Breast epithelium (tissue), 4 donors: ENCODE results near the gene SLC12A7. TPM values are rescaled to one million over a fixed set of nuclear protein-coding genes. Genes with fewer than 3 reads are reported as not detected.
A peak's percentile ranks its signal among the peaks of the same experiment; 100 is the strongest.

Experiments
- DNase-seq, 2 donors: peaks; one replicate each; pipeline ENCODE4 v3.0.0-alpha.2; 2019; ENCODE audit warnings: low spot score in 2 of 2
- H3K27ac ChIP-seq, 2 donors: fragments of 200-600 bp; sonication (generic) in 1 of 2; one replicate each; pipeline ENCODE4 v1.5.1; 2016 to 2019; ENCODE audit warnings: mild to moderate bottlenecking in 1 of 2
- H3K27me3 ChIP-seq, 2 donors: fragments of 200-600 bp; sonication (generic) in 1 of 2; one replicate each; pipeline versions ENCODE4 v1.5.1 to v1.6.0; 2017 to 2019; ENCODE audit warnings: control low read depth in 1 of 2, mild to moderate bottlenecking in 1 of 2
- H3K36me3 ChIP-seq: fragments of 200-600 bp; one replicate; pipeline ENCODE4 v1.5.1; 2019
- H3K4me1 ChIP-seq, 2 donors: fragments of 200-600 bp; sonication (generic); one replicate each; pipeline ENCODE4 v1.5.1; 2016 to 2019; ENCODE audit warnings: control low read depth in 1 of 2
- H3K4me3 ChIP-seq, 3 donors: fragments of 200-600 bp; sonication (generic); 1 replicate in 2 of 3; 2 replicates in 1 of 3; pipeline ENCODE4 v1.5.1; 2016 to 2019; ENCODE audit warnings: mild to moderate bottlenecking in 3 of 3, moderate library complexity in 2 of 3
- H3K9me3 ChIP-seq, 2 donors: fragments of 200-600 bp; sonication (generic) in 1 of 2; one replicate each; pipeline ENCODE4 v1.5.1; 2016 to 2019; ENCODE audit warnings: control low read depth in 1 of 2
- POLR2A ChIP-seq: fragments of 450-650 bp; IDR thresholded peaks from one replicate; pipeline ENCODE4 v1.6.1; 2016; ENCODE audit warnings: antibody characterized with exemption, mild to moderate bottlenecking, moderate library complexity
- POLR2AphosphoS5 ChIP-seq, 3 donors: sonication (generic); formaldehyde crosslinking; IDR thresholded peaks; one replicate each; pipeline ENCODE4 v1.6.1; 2017; ENCODE audit warnings: antibody characterized with exemption in 3 of 3
- intact Hi-C: fragments of 100-400 bp; cut with DNase I; formaldehyde crosslinking; loops from one replicate; pipeline ENCODE4 v1.15.1; 2023; ENCODE audit warnings: low total_unique reads
- total RNA-seq, 3 donors: library from RNA; depleted of rRNA; stranded (reverse); fragments of >200 nt; gene quantifications; one replicate each; pipeline ENCODE4 v1.1.0, GENCODE V29; 2016
- TF ChIP-seq, protein P1 (sequence below), 3 donors: fragments of 450-650 bp; IDR thresholded peaks; one replicate each; pipeline ENCODE4 v1.5.1; 2016 to 2017; ENCODE audit warnings: antibody characterized with exemption in 3 of 3, mild to moderate bottlenecking in 3 of 3, moderate library complexity in 3 of 3

SLC12A7 gene
- total RNA-seq, 3 donors from 2014 or later = 21.4 to 31.5 (median 25.0) TPM

DNA sequence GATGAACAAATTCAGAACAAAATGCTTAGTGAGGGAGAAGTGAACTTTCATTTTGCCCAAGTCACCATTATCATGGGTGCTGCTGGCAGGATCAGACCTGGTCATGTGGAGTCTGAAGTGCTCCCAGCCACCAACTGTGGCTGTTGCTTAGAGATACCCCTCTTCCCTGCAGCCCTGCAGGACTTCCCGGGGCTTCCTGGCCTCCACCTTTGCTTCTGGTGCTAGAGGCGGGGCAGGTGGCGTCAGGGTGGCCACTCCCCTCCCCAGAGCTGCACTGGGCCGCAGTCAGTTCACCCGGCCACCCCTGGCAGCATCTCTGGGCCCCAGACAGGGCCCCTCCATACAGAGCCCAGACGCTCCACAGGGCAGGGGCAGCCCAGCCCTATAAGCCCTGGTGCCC is 30.0 kb upstream of the SLC12A7 start:
- H3K27ac ChIP-seq = no peak overlapping the region
- no peaks in the 10 kb centered on the region for H3K36me3 ChIP-seq
- TF ChIP-seq POLR2A (no peak), POLR2AphosphoS5 (IDR thresholded peaks at IDR 0.05) (no peak)
- TF ChIP-seq, protein P1, sequence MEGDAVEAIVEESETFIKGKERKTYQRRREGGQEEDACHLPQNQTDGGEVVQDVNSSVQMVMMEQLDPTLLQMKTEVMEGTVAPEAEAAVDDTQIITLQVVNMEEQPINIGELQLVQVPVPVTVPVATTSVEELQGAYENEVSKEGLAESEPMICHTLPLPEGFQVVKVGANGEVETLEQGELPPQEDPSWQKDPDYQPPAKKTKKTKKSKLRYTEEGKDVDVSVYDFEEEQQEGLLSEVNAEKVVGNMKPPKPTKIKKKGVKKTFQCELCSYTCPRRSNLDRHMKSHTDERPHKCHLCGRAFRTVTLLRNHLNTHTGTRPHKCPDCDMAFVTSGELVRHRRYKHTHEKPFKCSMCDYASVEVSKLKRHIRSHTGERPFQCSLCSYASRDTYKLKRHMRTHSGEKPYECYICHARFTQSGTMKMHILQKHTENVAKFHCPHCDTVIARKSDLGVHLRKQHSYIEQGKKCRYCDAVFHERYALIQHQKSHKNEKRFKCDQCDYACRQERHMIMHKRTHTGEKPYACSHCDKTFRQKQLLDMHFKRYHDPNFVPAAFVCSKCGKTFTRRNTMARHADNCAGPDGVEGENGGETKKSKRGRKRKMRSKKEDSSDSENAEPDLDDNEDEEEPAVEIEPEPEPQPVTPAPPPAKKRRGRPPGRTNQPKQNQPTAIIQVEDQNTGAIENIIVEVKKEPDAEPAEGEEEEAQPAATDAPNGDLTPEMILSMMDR (IDR thresholded peaks at IDR 0.05) = no peak
- H3K9me3 ChIP-seq = no peaks in the 10 kb centered on the region
- H3K4me3 ChIP-seq = no peak overlapping the region
- intact Hi-C loops = no loop called here
- peaks cover 4 to 10% of the 10 kb centered on the region in 2 donors for H3K4me1 ChIP-seq
- H3K27me3 ChIP-seq = no peaks in the 10 kb centered on the region
- DNase-seq = no peak

DNA sequence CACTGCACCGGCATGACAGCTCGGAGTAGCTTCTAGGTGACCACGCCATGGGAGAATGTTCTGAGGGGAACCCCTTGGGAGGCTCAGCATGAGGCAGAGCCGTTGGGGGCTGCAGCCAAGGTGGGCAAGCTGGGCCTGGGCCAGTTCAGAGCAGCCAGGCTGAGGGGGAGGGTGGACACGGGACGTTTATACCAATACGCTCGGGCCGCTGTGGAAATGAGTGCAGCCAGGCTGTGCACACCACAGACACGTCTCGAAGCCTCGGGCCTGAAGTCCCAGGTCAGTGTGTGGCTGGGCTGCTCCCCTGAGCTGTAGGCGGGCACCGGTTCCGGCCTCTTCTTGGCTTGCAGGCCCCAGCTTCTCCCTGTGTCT is 28.9 kb upstream of the SLC12A7 start:
- H3K4me3 ChIP-seq = peak overlapping the region in 1 of 3 donors; percentile 25
- H3K27me3 ChIP-seq = no peaks in the 10 kb centered on the region
- TF ChIP-seq, protein P1 (IDR thresholded peaks at IDR 0.05) = no peak
- TF ChIP-seq POLR2A = no peak
- TF ChIP-seq POLR2AphosphoS5 (IDR thresholded peaks at IDR 0.05) = no peak
- no peaks in the 10 kb centered on the region for H3K9me3 ChIP-seq
- no peaks in the 10 kb centered on the region for H3K36me3 ChIP-seq
- no peak overlapping the region for H3K27ac ChIP-seq
- peaks cover 4 to 10% of the 10 kb centered on the region in 2 donors for H3K4me1 ChIP-seq
- intact Hi-C loops = no loop called here
- no peak for DNase-seq

DNA sequence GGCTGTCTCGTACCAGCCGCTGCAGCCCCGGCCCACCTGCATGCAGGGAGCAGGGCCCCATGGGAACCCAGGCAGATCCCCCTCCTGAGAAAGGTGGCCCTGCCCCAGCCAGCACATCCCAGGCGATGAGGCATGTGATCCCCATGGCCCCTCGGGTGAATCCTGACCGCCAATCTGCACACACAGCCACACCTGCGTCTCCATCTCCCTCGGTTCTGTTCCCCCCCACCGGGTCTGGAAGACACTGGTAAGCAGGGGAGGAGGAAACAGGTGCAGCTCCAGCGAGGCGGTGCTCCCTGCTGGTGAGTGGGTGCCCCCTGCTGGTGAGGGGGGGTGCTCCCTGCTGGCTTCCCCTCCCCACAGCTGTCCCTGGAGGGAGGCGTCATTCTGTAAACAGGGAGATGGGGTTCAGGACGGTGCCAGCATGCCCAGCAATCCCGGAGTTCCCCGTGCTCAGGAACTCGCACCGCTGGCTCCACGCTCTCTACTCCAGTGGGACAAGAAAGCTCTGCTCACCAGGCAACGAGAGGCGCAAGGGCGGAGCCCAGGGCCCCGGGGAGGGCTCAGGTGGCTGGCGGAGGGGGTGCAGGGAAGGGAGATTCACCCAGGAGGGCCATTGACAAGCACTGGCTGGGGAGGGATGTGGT is 28.4 kb upstream of the SLC12A7 start:
- Histone ChIP-seq H3K4me1 (peaks cover 4 to 7% of the 10 kb centered on the region in 2 donors), H3K4me3 (peak overlapping the region in 1 of 3 donors; percentile 25), H3K9me3 (no peaks in the 10 kb centered on the region), H3K27me3 (no peaks in the 10 kb centered on the region), H3K27ac (peak overlapping the region in 1 of 2 donors; percentile 60), H3K36me3 (no peaks in the 10 kb centered on the region)
- DNase-seq = peak; percentile 82 to 89
- intact Hi-C loops = no loop called here
- TF ChIP-seq POLR2AphosphoS5 (IDR thresholded peaks at IDR 0.05) (no peak), POLR2A (no peak)
- TF ChIP-seq, protein P1 (IDR thresholded peaks at IDR 0.05) = peak; percentile 84 to 91 (median 91)

DNA sequence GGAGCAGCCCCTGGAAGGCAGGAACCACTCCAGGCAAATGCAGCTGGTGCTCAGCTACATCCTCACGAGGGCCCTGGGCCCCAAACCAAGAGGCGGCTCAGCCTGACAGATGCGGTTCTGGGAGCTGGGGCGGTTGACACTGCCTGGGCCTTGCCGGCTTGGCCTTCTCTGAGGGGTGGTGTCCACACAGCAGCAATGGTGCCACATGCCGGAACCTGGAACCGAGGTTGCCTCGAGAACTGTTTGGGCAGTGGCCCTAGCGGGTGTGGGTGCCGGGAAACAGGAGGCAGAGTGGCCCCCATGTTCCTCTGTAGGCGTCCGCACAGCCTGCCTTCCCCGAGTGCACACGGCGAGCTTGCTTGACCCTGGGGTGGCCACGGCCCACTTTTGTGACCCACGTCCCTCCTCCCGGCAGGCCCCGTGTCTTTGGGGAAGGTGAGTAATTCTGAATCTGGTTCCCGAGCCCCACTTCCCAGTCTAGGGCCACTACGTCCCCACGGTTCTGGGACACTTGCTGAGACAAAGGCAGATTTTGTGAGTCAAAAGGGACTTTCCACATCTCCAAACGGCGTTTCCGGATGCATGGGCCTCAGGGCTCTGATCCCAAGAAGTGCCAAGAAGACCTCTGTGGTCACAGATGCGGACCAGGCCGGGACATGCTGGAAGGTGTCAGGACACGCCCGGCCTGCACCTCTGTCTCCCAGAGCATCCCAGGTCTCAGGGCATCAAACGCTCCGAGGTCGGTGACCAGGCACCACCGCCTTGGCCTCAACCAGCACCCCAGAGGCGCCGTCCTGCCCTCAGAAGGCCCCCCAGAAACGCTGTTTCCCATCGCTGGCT is 27.7 kb upstream of the SLC12A7 start:
- Histone ChIP-seq H3K27ac (peak overlapping the region; percentile 48 to 60), H3K4me1 (peaks cover 0 to 4% of the 10 kb centered on the region in 2 donors), H3K36me3 (no peaks in the 10 kb centered on the region), H3K4me3 (no peak overlapping the region), H3K9me3 (no peaks in the 10 kb centered on the region), H3K27me3 (no peaks in the 10 kb centered on the region)
- intact Hi-C loops = no loop called here
- peak in 1 of 2 donors; percentile 66 for DNase-seq
- no peak for TF ChIP-seq POLR2AphosphoS5 (IDR thresholded peaks at IDR 0.05)
- TF ChIP-seq, protein P1 (IDR thresholded peaks at IDR 0.05) = no peak
- no peak for TF ChIP-seq POLR2A
